SU-DHL-6 (cell line): ENCODE results near the gene PLA2G2E.

Source experiments
- EZH2phosphoT487 ChIP-seq: fragments of 200-600 bp; sonication (generic), shearing (Covaris generic); conservative IDR thresholded peaks from 2 replicates; pipeline ENCODE4 v1.6.1; 2018; ENCODE audit warnings: mild to moderate bottlenecking, antibody characterized with exemption, low read length, moderate library complexity, mixed read lengths
- TF ChIP-seq, protein P1 (sequence below): fragments of 200-600 bp; sonication (generic); IDR thresholded peaks from one replicate; pipeline ENCODE4 v1.5.1; 2017; ENCODE audit warnings: antibody characterized with exemption, mild to moderate bottlenecking, low read length, moderate library complexity; ENCODE audit not compliant: insufficient read depth, poor library complexity, severe bottlenecking

DNA sequence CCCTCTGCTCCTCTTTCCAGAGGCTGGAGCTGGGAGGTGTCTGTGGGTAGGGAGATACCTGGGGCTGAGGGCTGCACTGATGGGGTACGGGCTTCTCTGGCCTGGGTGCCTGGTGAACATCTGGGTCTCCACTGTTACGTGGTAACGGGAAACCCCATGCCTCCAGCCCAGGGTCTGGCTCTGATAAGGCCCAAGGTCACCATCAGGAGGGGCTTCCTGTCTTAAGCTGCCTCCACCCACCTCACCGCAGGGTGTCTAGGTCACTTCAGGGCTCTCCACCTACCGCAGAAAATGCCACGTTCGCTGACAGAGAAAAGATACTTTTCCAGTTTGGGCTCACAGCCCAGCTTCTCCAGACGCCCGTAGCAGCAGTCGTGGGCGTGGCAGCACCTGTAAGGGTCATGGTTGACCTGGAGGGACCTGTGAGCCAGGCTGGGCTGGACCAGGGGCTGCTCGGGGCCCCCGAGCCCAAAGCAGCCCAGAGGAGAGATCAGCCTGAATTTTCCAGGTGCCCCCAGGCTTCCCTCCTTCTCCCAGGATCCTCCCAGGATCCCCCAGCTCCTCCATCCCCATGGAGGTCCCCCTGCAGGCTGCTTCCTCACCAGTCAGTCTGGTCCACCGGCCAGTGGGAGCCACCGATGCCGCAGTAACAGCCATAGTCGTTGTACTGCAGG is 1.3 kb downstream of the PLA2G2E start:
- TF ChIP-seq, protein P1, sequence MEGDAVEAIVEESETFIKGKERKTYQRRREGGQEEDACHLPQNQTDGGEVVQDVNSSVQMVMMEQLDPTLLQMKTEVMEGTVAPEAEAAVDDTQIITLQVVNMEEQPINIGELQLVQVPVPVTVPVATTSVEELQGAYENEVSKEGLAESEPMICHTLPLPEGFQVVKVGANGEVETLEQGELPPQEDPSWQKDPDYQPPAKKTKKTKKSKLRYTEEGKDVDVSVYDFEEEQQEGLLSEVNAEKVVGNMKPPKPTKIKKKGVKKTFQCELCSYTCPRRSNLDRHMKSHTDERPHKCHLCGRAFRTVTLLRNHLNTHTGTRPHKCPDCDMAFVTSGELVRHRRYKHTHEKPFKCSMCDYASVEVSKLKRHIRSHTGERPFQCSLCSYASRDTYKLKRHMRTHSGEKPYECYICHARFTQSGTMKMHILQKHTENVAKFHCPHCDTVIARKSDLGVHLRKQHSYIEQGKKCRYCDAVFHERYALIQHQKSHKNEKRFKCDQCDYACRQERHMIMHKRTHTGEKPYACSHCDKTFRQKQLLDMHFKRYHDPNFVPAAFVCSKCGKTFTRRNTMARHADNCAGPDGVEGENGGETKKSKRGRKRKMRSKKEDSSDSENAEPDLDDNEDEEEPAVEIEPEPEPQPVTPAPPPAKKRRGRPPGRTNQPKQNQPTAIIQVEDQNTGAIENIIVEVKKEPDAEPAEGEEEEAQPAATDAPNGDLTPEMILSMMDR, result no peak
- TF ChIP-seq EZH2phosphoT487, result no peak
